Measurements from ENCODE around the gene BRINP2. TPM values are rescaled to one million over a fixed set of nuclear protein-coding genes. Genes with fewer than 3 reads are reported as not detected.

BRINP2 gene
- total and polyA plus RNA-seq, 11 donors: 0.11 to 1.2 (median 0.19) TPM

- Histone ChIP-seq H3K9me3 (no peaks in the 10 kb centered on the region), H3K27ac (no peak overlapping the region), H3K4me1 (no peaks in the 10 kb centered on the region), H3K4me3 (no peak overlapping the region), H3K27me3 (no peaks in the 10 kb centered on the region), H3K36me3 (no peaks in the 10 kb centered on the region)
- WGBS, 4 donors: 89 to 95% (median 91%) methylated on average over 3 of the region's 3 CpGs
- no peak for DNase-seq
- TF ChIP-seq POLR2A (IDR thresholded peaks at IDR 0.05): no peak
- no peak for TF ChIP-seq CTCF (IDR thresholded peaks at IDR 0.05)
- ATAC-seq: no peak
- intact Hi-C loops (cut with DNase I): no loop called here
These were observed 115.6 kb downstream of the BRINP2 start for GRCh38 chr1:177286396-177286795.

GRCh38 chr1:177287270-177287669 lies 116.5 kb downstream of the BRINP2 start:
- Histone ChIP-seq H3K36me3 (no peaks in the 10 kb centered on the region), H3K9me3 (no peaks in the 10 kb centered on the region), H3K4me1 (no peaks in the 10 kb centered on the region), H3K27me3 (no peaks in the 10 kb centered on the region), H3K4me3 (no peak overlapping the region), H3K27ac (no peak overlapping the region)
- intact Hi-C loops (cut with DNase I): no loop called here
- DNase-seq: no peak
- TF ChIP-seq CTCF (IDR thresholded peaks at IDR 0.05): no peak
- no peak for TF ChIP-seq POLR2A (IDR thresholded peaks at IDR 0.05)
- no peak for ATAC-seq

- Histone ChIP-seq H3K27me3 (no peaks in the 10 kb centered on the region), H3K27ac (no peak overlapping the region), H3K4me1 (no peaks in the 10 kb centered on the region), H3K9me3 (no peaks in the 10 kb centered on the region), H3K4me3 (no peak overlapping the region), H3K36me3 (no peaks in the 10 kb centered on the region)
- no peak for TF ChIP-seq POLR2A (IDR thresholded peaks at IDR 0.05)
- no peak for TF ChIP-seq CTCF (IDR thresholded peaks at IDR 0.05)
- ATAC-seq (no peak), DNase-seq (no peak)
- intact Hi-C loops (cut with DNase I): no loop called here
- 45 to 73% (median 52%) methylated on average over 2 of the region's 2 CpGs for WGBS, 4 donors
These were observed 117.2 kb downstream of the BRINP2 start for GRCh38 chr1:177287994-177288393.

GRCh38 chr1:177289532-177289931 lies 118.8 kb downstream of the BRINP2 start:
- intact Hi-C loops (cut with DNase I): no loop called here

More at GRCh38 chr1:177289532-177289931, 118.8 kb downstream of the BRINP2 start:
- Histone ChIP-seq H3K36me3 (no peaks in the 10 kb centered on the region), H3K9me3 (peaks cover 0 to 2% (median 0%) of the 10 kb centered on the region in 12 donors), H3K4me3 (no peak overlapping the region), H3K27ac (no peak overlapping the region), H3K4me1 (no peaks in the 10 kb centered on the region), H3K27me3 (no peaks in the 10 kb centered on the region)
- DNase-seq (no peak), ATAC-seq (no peak)
- WGBS, 4 donors: 70 to 76% (median 75%) methylated on average over 2 of the region's 2 CpGs
- no peak for TF ChIP-seq CTCF (IDR thresholded peaks at IDR 0.05)
- TF ChIP-seq POLR2A (IDR thresholded peaks at IDR 0.05): no peak

All from heart left ventricle (tissue), 16 donors.